Cardiac fibroblast (primary cell): ENCODE measurements around the gene MFAP3.
A peak's percentile ranks its signal among the peaks of the same experiment; 100 is the strongest.

Experiments
- DNase-seq, 2 donors: peaks; one replicate each; pipeline versions ENCODE4 v3.0.0 to v3.0.0-alpha.2; 2010; ENCODE audit warnings: low read depth in 2 of 2
- H3K4me3 ChIP-seq, 2 donors: replicated peaks in 1 of 2; 1 replicate in 1 of 2; 2 replicates in 1 of 2; pipeline ENCODE4 v1.5.1; 2011; ENCODE audit warnings: low read depth in 2 of 2, low read length in 2 of 2, mild to moderate bottlenecking in 2 of 2, moderate library complexity in 1 of 2
- CTCF ChIP-seq: IDR thresholded peaks from one replicate; pipeline ENCODE4 v1.5.1; 2011; ENCODE audit warnings: low read depth, mild to moderate bottlenecking, low read length, inconsistent platforms

The MFAP3 gene

GRCh38 chr5:154038707-154039457 lies at the start of gene MFAP3, which contains the start of gene FAM114A2:
Gene MFAP3, plus strand, starts transcription at chr5:154038967. Its CDS starts 10,756 bp downstream, at chr5:154049723.
Gene FAM114A2, minus strand, starts transcription at chr5:154038910. Its CDS starts 3,957 bp downstream, at chr5:154034953.
- DNase-seq: peak; percentile 86 to 90
- peak within 1 kb of the TSS; percentile 86 to 88 for H3K4me3 ChIP-seq
- TF ChIP-seq CTCF: no peak

GRCh38 chr5:153991168-153991567 lies 47.6 kb upstream of the MFAP3 start:
- H3K4me3 ChIP-seq: no peak overlapping the region
- no peak for DNase-seq
- no peak for TF ChIP-seq CTCF

DNA sequence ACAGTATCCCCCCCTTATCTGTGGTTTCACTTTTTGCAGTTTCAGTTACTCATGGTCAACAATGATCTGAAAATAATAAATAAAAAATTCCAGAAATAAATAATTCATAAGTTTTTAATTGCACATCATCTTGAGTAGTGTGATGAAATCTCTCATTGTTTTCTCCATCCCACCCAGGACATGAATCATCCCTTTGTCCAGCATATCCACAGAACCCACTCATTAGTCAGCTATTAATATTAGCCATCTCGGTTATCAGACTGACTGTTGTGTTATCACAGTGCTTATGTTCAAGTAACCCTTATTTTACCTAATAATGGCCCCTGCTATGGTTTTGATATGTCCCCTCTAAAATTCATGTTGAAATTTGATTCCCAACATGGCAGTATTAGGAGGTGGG lies 40.8 kb upstream of the MFAP3 start:
- DNase-seq: peak; percentile 26 to 61
- no peak for TF ChIP-seq CTCF
- H3K4me3 ChIP-seq: no peak overlapping the region

DNA sequence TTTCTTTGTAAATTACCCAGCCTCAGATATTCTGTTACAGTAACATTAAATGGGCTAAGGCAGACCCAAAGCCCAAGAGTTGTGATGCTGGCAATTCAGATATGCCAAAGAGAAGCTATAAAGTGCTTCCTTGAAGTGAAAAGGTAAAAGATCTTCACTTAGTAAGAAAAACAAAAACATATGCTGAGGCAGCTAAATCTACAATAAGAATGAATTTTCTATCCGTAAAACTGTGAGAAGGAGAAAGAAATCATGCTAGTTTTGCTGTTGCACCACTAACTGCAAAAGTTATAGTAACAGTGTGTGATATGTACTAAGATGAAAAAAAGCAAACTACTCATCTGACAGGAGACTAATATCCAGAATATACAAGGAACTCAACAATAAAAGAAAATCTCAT lies 40.0 kb upstream of the MFAP3 start:
- DNase-seq: no peak
- no peak overlapping the region for H3K4me3 ChIP-seq
- TF ChIP-seq CTCF: no peak

DNA sequence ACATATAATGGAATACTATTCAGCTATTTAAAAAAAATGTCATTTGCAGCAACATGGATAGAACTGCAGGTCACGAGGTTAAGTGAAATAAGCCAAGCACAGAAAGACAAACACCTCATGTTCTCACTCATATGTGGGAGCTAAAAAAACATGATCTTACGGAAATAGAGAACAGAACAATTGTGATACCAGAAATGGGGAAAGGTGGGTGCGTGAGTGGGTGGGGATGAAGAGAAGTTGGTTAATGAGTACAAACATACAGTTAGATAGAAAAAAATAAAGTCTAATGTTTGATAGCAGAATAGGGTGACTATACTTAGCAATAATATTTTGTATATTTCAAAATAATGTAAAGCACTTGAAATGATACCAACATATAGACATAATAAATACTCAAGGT lies 38.8 kb upstream of the MFAP3 start:
- no peak for TF ChIP-seq CTCF
- DNase-seq: no peak
- H3K4me3 ChIP-seq: no peak overlapping the region

- TF ChIP-seq CTCF: no peak
- DNase-seq: no peak
- H3K4me3 ChIP-seq: no peak overlapping the region
Measured at GRCh38 chr5:154000703-154001102, 38.1 kb upstream of the MFAP3 start.

DNA sequence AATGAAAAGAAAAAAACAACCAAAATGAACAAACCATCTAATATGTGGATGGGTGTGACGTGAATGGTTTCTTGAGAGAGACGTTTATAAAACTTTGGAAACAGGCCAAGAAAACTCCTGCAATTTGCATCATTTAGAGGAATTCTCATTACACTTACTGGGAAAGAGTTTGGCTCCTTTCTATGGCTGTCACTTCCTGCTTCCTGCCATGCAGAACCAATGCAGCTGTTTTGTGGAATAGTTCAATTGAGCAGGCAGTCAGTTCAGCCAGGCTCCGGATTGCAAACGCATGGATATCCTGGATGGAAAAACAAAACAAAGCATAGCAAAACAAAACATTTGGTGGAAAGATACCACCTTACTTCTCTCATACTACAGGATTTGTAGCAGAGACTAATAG lies 36.7 kb upstream of the MFAP3 start:
- no peak overlapping the region for H3K4me3 ChIP-seq
- peak; percentile 85 to 98 for DNase-seq
- no peak for TF ChIP-seq CTCF
